B cell (primary cell): ENCODE measurements around the gene L3MBTL4. TPM values are rescaled to one million over a fixed set of nuclear protein-coding genes. Genes with fewer than 3 reads are reported as not detected.

Experiments
- ATAC-seq: fragments of 200-7000 bp; cut with Tn5 transposase; one replicate; pipeline ENCODE4 v1.10.0; 2021; ENCODE audit warnings: low read depth, mild to moderate bottlenecking, moderate number of reproducible peaks, moderate library complexity
- CTCF ChIA-PET: fragments of 350-600 bp; sonication (Branson Sonifier 250); formaldehyde crosslinking; loops from one replicate; lab custom pipeline; 2021; ENCODE audit warnings: antibody characterized with exemption, inconsistent platforms; lab: Charles Lee
- POLR2A ChIA-PET: fragments of 350-600 bp; sonication (Branson Sonifier 250); formaldehyde crosslinking; loops from one replicate; lab custom pipeline; 2021; ENCODE audit warnings: antibody characterized with exemption; lab: Charles Lee
- DNase-seq: peaks from one replicate; pipeline ENCODE4 v3.0.0; 2013
- H2AFZ ChIP-seq: 2 replicates; pipeline ENCODE4 v1.6.1; 2012; ENCODE audit warnings: mild to moderate bottlenecking, low read depth, low read length; ENCODE audit not compliant: insufficient read depth, poor library complexity, severe bottlenecking
- H3K27ac ChIP-seq, 2 donors: 1 replicate in 1 of 2; 2 replicates in 1 of 2; pipeline ENCODE4 v1.5.1; 2012 to 2013; ENCODE audit warnings: low read length in 2 of 2, mild to moderate bottlenecking in 2 of 2, moderate library complexity in 1 of 2
- H3K27me3 ChIP-seq, 4 experiments: fragments of 200-600 bp in 1 of 4; sonication (generic) in 1 of 4; replicated peaks in 1 of 4; 1 replicate in 2 of 4; 2 replicates in 2 of 4; pipeline versions ENCODE4 v1.6.1 to v1.7.0; 2013 to 2016; ENCODE audit warnings: low read length in 3 of 4, mild to moderate bottlenecking in 2 of 4, mixed read lengths in 1 of 4, moderate library complexity in 1 of 4; ENCODE audit not compliant: insufficient read depth in 4 of 4, control insufficient read depth in 3 of 4; ENCODE audit errors: control extremely low read depth in 1 of 4
- H3K36me3 ChIP-seq, 2 experiments: replicated peaks in 1 of 2; 1 replicate in 1 of 2; 2 replicates in 1 of 2; pipeline versions ENCODE4 v1.6.1 to v1.7.1; 2013; ENCODE audit warnings: low read length in 1 of 2; ENCODE audit not compliant: insufficient read depth in 2 of 2, control insufficient read depth in 1 of 2; ENCODE audit errors: control extremely low read depth in 1 of 2, extremely low read depth in 1 of 2
- H3K4me1 ChIP-seq, 2 donors: fragments of 200-600 bp in 1 of 2; sonication (generic) in 1 of 2; 1 replicate in 1 of 2; 2 replicates in 1 of 2; pipeline versions ENCODE4 v1.5.1 to v1.6.1; 2013 to 2017; ENCODE audit warnings: low read length in 2 of 2; ENCODE audit not compliant: control insufficient read depth in 2 of 2, insufficient read depth in 2 of 2
- H3K4me2 ChIP-seq: replicated peaks from 2 replicates; pipeline ENCODE3; 2012; ENCODE audit warnings: mild to moderate bottlenecking, low read depth, low read length; ENCODE audit not compliant: poor library complexity, severe bottlenecking
- H3K4me3 ChIP-seq, 5 experiments: fragments of 200-600 bp in 1 of 5; sonication (generic) in 1 of 5; 1 replicate in 3 of 5; 2 replicates in 2 of 5; pipeline versions ENCODE4 v1.5.1 to v1.7.0; 2011 to 2016; ENCODE audit warnings: low read length in 4 of 5, mild to moderate bottlenecking in 4 of 5, low read depth in 2 of 5, control low read depth in 1 of 5, moderate library complexity in 1 of 5; ENCODE audit not compliant: insufficient read depth in 1 of 5; ENCODE audit errors: control extremely low read depth in 1 of 5, extremely low read depth in 1 of 5
- H3K79me2 ChIP-seq: fragments of 200-600 bp; sonication (generic); one replicate; pipeline ENCODE4 v1.6.0; 2016; ENCODE audit warnings: low read length; ENCODE audit not compliant: control insufficient read depth, insufficient read depth
- H3K9ac ChIP-seq: fragments of 200-600 bp; sonication (generic); 2 replicates; pipeline ENCODE4 v1.6.1; 2017; ENCODE audit warnings: mild to moderate bottlenecking, low read length, moderate library complexity
- H3K9me3 ChIP-seq, 3 donors: one replicate each; pipeline versions ENCODE4 v1.6.1 to v1.7.1; 2013; ENCODE audit warnings: low read length in 2 of 3; ENCODE audit not compliant: control insufficient read depth in 2 of 3, insufficient read depth in 1 of 3; ENCODE audit errors: control extremely low read depth in 1 of 3
- H4K20me1 ChIP-seq: 2 replicates; pipeline ENCODE4 v1.6.0; 2012; ENCODE audit warnings: mild to moderate bottlenecking, low read length; ENCODE audit not compliant: insufficient read depth, control insufficient read depth, poor library complexity, severe bottlenecking
- H3K27ac Mint-ChIP-seq: one replicate; pipeline ENCODE4 v1.8.0; 2021; ENCODE audit warnings: mixed read lengths
- H3K27me3 Mint-ChIP-seq: one replicate; pipeline ENCODE4 v1.8.0; 2021; ENCODE audit warnings: mixed read lengths
- H3K4me1 Mint-ChIP-seq: one replicate; pipeline ENCODE4 v1.8.0; 2021; ENCODE audit warnings: mixed read lengths
- H3K4me3 Mint-ChIP-seq: one replicate; pipeline ENCODE4 v1.8.0; 2021; ENCODE audit warnings: mixed read lengths
- H3K9me3 Mint-ChIP-seq: one replicate; pipeline ENCODE4 v1.8.0; 2022; ENCODE audit warnings: mixed read lengths; ENCODE audit not compliant: insufficient read depth
- EZH2 ChIP-seq: IDR thresholded peaks from 2 replicates; pipeline ENCODE4 v1.6.1; 2012; ENCODE audit warnings: borderline replicate concordance, low read depth, mild to moderate bottlenecking, moderate library complexity, low read length; ENCODE audit not compliant: insufficient read depth, poor library complexity, severe bottlenecking
- WGBS: methylation state at CpG from one replicate; pipeline ENCODE4 v1.1.5; 2013; ENCODE audit warnings: missing lambda C conversion rate; ENCODE audit not compliant: insufficient coverage; 5-methylcytosine and 5-hydroxymethylcytosine counted together
- intact Hi-C: fragments of 100-400 bp; cut with micrococcal nuclease; formaldehyde crosslinking; loops from one replicate; pipeline ENCODE4 v1.10.0; 2022
- polyA plus RNA-seq: library from polyadenylated mRNA; depleted of rRNA; stranded (reverse); fragments of >200 nt; gene quantifications from 2 replicates; pipeline ENCODE4 v1.2.3, GENCODE V29; 2012
- total RNA-seq, 2 donors: library from RNA; stranded (reverse); fragments of 120-200 nt in 1 of 2; gene quantifications; 1 replicate in 1 of 2; 2 replicates in 1 of 2; pipeline versions ENCODE4 v1.2.3 to v1.2.4, GENCODE V29; 2013 to 2022
- TF ChIP-seq, protein P1 (sequence below): fragments of 200-600 bp; IDR thresholded peaks from one replicate; pipeline ENCODE4 v1.8.0; 2022; ENCODE audit warnings: antibody characterized with exemption, mild to moderate bottlenecking

L3MBTL4 gene
- total and polyA plus RNA-seq, 2 donors (not counting 1 experiment from before 2014, with no cell fraction given): 3.0 to 11.9 TPM

GRCh38 chr18:6107794-6108193, 306.9 kb downstream of the L3MBTL4 start:
- Histone ChIP-seq H2AFZ (no peak overlapping the region), H4K20me1 (no peaks in the 10 kb centered on the region), H3K9me3 (no peaks in the 10 kb centered on the region), H3K4me2 (no peak overlapping the region), H3K36me3 (no peaks in the 10 kb centered on the region), H3K79me2 (no peaks in the 10 kb centered on the region), H3K4me1 (no peaks in the 10 kb centered on the region), H3K4me3 (no peak overlapping the region), H3K27me3 (no peaks in the 10 kb centered on the region), H3K27ac (no peak overlapping the region), H3K9ac (no peak overlapping the region)
- Mint-ChIP-seq H3K4me1 (no peaks in the 10 kb centered on the region), H3K9me3 (no peaks in the 10 kb centered on the region), H3K27ac (no peak overlapping the region), H3K4me3 (no peak overlapping the region), H3K27me3 (no peaks in the 10 kb centered on the region)
- no peak for TF ChIP-seq EZH2
- TF ChIP-seq, protein P1, sequence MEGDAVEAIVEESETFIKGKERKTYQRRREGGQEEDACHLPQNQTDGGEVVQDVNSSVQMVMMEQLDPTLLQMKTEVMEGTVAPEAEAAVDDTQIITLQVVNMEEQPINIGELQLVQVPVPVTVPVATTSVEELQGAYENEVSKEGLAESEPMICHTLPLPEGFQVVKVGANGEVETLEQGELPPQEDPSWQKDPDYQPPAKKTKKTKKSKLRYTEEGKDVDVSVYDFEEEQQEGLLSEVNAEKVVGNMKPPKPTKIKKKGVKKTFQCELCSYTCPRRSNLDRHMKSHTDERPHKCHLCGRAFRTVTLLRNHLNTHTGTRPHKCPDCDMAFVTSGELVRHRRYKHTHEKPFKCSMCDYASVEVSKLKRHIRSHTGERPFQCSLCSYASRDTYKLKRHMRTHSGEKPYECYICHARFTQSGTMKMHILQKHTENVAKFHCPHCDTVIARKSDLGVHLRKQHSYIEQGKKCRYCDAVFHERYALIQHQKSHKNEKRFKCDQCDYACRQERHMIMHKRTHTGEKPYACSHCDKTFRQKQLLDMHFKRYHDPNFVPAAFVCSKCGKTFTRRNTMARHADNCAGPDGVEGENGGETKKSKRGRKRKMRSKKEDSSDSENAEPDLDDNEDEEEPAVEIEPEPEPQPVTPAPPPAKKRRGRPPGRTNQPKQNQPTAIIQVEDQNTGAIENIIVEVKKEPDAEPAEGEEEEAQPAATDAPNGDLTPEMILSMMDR: no peak
- intact Hi-C loops: no loop called here
- DNase-seq (no peak), ATAC-seq (no peak)
- ChIA-PET CTCF (no interaction called here), POLR2A (no interaction called here)
- 81% methylated on average over 4 of the region's 6 CpGs for WGBS

GRCh38 chr18:6106091-6106685, 308.5 kb downstream of the L3MBTL4 start:
- no peaks in the 10 kb centered on the region for H3K9me3 ChIP-seq
- intact Hi-C loops: no loop called here
- no peak overlapping the region for H3K4me3 ChIP-seq
- ATAC-seq (no peak), DNase-seq (no peak)
- H3K79me2 ChIP-seq: no peaks in the 10 kb centered on the region
- no peaks in the 10 kb centered on the region for H3K36me3 ChIP-seq
- no peak for TF ChIP-seq EZH2
- TF ChIP-seq, protein P1: no peak
- H3K9ac ChIP-seq: no peak overlapping the region
- H3K4me2 ChIP-seq: no peak overlapping the region
- H2AFZ ChIP-seq: no peak overlapping the region
- no peaks in the 10 kb centered on the region for H4K20me1 ChIP-seq
- no peaks in the 10 kb centered on the region for H3K9me3 Mint-ChIP-seq
- H3K4me1 ChIP-seq: no peaks in the 10 kb centered on the region
- no peak overlapping the region for H3K27ac ChIP-seq
- POLR2A ChIA-PET: no interaction called here
- H3K27ac Mint-ChIP-seq: no peak overlapping the region
- CTCF ChIA-PET: no interaction called here
- no CpG with 5 or more reads among the region's 1 CpG for WGBS
- H3K4me3 Mint-ChIP-seq: no peak overlapping the region
- no peaks in the 10 kb centered on the region for H3K27me3 ChIP-seq
- H3K4me1 Mint-ChIP-seq: no peaks in the 10 kb centered on the region
- H3K27me3 Mint-ChIP-seq: no peaks in the 10 kb centered on the region
